SK-N-SH (cell line): ENCODE measurements around the gene BGN.

Source experiments
- CHD2 ChIP-seq: fragments of 150-350 bp; IDR thresholded peaks from 2 replicates; pipeline ENCODE4 v1.6.1; 2018; ENCODE audit warnings: low read length; ENCODE audit not compliant: partially characterized antibody
- CTCF ChIP-seq: fragments of 200-600 bp; sonication (generic); IDR thresholded peaks from 2 replicates; pipeline ENCODE4 v1.6.1; 2017; ENCODE audit warnings: antibody characterized with exemption, mild to moderate bottlenecking, moderate library complexity
- EP300 ChIP-seq, 2 experiments: IDR thresholded peaks; 2 replicates each; pipeline versions ENCODE4 v1.4.0 to v1.6.1; 2012; ENCODE audit warnings: borderline replicate concordance in 1 of 2, low read depth in 1 of 2, low read length in 1 of 2
- EZH2phosphoT487 ChIP-seq: fragments of 200-600 bp; sonication (generic); IDR thresholded peaks from 2 replicates; pipeline ENCODE4 v1.6.1; 2017; ENCODE audit warnings: low read depth, mixed run types, mild to moderate bottlenecking, antibody characterized with exemption, moderate library complexity, borderline replicate concordance
- NRF1 ChIP-seq: IDR thresholded peaks from 2 replicates; pipeline ENCODE4 v1.6.1; 2012; ENCODE audit warnings: low read depth, mild to moderate bottlenecking, low read length
- POLR2AphosphoS5 ChIP-seq: IDR thresholded peaks from 2 replicates; pipeline ENCODE4 v1.6.1; 2012; ENCODE audit warnings: low read depth, low read length
- RAD21 ChIP-seq: IDR thresholded peaks from 2 replicates; pipeline ENCODE4 v1.6.1; 2012; ENCODE audit warnings: mild to moderate bottlenecking, low read length
- REST ChIP-seq: IDR thresholded peaks from 2 replicates; pipeline ENCODE4 v1.6.1; 2012; ENCODE audit warnings: mild to moderate bottlenecking, low read depth, low read length, moderate library complexity
- RFX5 ChIP-seq: IDR thresholded peaks from 2 replicates; pipeline ENCODE4 v1.6.1; 2012; ENCODE audit warnings: mild to moderate bottlenecking, improper control_type of control experiment, low read length
- SIN3A ChIP-seq: IDR thresholded peaks from 2 replicates; pipeline ENCODE4 v1.6.1; 2012; ENCODE audit warnings: low read depth, mild to moderate bottlenecking, low read length, moderate library complexity, borderline replicate concordance
- TAF1 ChIP-seq: IDR thresholded peaks from 2 replicates; pipeline ENCODE4 v1.6.1; 2012; ENCODE audit warnings: low read depth, mild to moderate bottlenecking, low read length, moderate library complexity, borderline replicate concordance
- TCF12 ChIP-seq: IDR thresholded peaks from 2 replicates; pipeline ENCODE4 v1.4.0; 2012
- TF ChIP-seq, protein P1 (sequence below): IDR thresholded peaks from 2 replicates; pipeline ENCODE4 v1.4.0; 2012; ENCODE audit warnings: low read depth, borderline replicate concordance
- TF ChIP-seq, protein P2 (sequence below): fragments of 150-350 bp; IDR thresholded peaks from 2 replicates; pipeline ENCODE4 v1.6.1; 2017; ENCODE audit warnings: antibody characterized with exemption, low read length, low read depth, borderline replicate concordance

- no peak for TF ChIP-seq REST
- no peak for TF ChIP-seq EZH2phosphoT487
- TF ChIP-seq CTCF = no peak
- TF ChIP-seq NRF1 = no peak
- TF ChIP-seq POLR2AphosphoS5 = no peak
- TF ChIP-seq, protein P1, sequence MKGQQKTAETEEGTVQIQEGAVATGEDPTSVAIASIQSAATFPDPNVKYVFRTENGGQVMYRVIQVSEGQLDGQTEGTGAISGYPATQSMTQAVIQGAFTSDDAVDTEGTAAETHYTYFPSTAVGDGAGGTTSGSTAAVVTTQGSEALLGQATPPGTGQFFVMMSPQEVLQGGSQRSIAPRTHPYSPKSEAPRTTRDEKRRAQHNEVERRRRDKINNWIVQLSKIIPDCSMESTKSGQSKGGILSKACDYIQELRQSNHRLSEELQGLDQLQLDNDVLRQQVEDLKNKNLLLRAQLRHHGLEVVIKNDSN = no peak
- no peak for TF ChIP-seq TAF1
- TF ChIP-seq RFX5 = no peak
- TF ChIP-seq EP300 (IDR thresholded peaks at IDR 0.05; ENCODE audit: borderline replicate concordance in 1 of 2, low read depth in 1 of 2, low read length in 1 of 2) = no peak
- TF ChIP-seq SIN3A = no peak
- no peak for TF ChIP-seq CHD2
- TF ChIP-seq TCF12 = no peak
- no peak for TF ChIP-seq RAD21
- TF ChIP-seq, protein P2, sequence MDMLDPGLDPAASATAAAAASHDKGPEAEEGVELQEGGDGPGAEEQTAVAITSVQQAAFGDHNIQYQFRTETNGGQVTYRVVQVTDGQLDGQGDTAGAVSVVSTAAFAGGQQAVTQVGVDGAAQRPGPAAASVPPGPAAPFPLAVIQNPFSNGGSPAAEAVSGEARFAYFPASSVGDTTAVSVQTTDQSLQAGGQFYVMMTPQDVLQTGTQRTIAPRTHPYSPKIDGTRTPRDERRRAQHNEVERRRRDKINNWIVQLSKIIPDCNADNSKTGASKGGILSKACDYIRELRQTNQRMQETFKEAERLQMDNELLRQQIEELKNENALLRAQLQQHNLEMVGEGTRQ = no peak
Observed at GRCh38 chrX:153487590-153488071, 7.1 kb upstream of the BGN start.
